Tibial nerve (tissue), 3 donors: ENCODE data around the gene RPA1.

Source experiments
- POLR2A ChIP-seq, 2 donors: fragments of 450-650 bp; IDR thresholded peaks; one replicate each; pipeline ENCODE4 v1.6.1; 2017; ENCODE audit warnings: antibody characterized with exemption in 2 of 2, mild to moderate bottlenecking in 2 of 2, moderate library complexity in 2 of 2
- TF ChIP-seq, protein P1 (sequence below), 5 experiments: fragments of 200-600 bp in 3 of 5; fragments of 450-650 bp in 2 of 5; sonication (generic) in 3 of 5; IDR thresholded peaks; one replicate each; pipeline ENCODE4 v1.5.1; 2016 to 2019; ENCODE audit warnings: antibody characterized with exemption in 5 of 5, mild to moderate bottlenecking in 3 of 5, moderate library complexity in 2 of 5

GRCh38 chr17:1898872-1899271 lies 69.1 kb downstream of the RPA1 start:
- no peak for TF ChIP-seq POLR2A (IDR thresholded peaks at IDR 0.05)
- TF ChIP-seq, protein P1, sequence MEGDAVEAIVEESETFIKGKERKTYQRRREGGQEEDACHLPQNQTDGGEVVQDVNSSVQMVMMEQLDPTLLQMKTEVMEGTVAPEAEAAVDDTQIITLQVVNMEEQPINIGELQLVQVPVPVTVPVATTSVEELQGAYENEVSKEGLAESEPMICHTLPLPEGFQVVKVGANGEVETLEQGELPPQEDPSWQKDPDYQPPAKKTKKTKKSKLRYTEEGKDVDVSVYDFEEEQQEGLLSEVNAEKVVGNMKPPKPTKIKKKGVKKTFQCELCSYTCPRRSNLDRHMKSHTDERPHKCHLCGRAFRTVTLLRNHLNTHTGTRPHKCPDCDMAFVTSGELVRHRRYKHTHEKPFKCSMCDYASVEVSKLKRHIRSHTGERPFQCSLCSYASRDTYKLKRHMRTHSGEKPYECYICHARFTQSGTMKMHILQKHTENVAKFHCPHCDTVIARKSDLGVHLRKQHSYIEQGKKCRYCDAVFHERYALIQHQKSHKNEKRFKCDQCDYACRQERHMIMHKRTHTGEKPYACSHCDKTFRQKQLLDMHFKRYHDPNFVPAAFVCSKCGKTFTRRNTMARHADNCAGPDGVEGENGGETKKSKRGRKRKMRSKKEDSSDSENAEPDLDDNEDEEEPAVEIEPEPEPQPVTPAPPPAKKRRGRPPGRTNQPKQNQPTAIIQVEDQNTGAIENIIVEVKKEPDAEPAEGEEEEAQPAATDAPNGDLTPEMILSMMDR (IDR thresholded peaks at IDR 0.05): no peak
